GM23338 (cell line): Measurements from ENCODE around the gene CORO1C.

ENCODE experiments used
- CREB1 ChIP-seq: fragments of 250-450 bp; sonication (Bioruptor Pico); IDR thresholded peaks from 2 replicates; pipeline ENCODE4 v1.5.0; 2020; ENCODE audit warnings: low read depth, mild to moderate bottlenecking, moderate library complexity
- EZH2 ChIP-seq: fragments of 200-600 bp; sonication (generic); IDR thresholded peaks from one replicate; pipeline ENCODE4 v1.8.0; 2017; ENCODE audit warnings: antibody characterized with exemption, mild to moderate bottlenecking, low read depth; ENCODE audit not compliant: unreplicated experiment
- EZH2phosphoT487 ChIP-seq: fragments of 200-600 bp; sonication (generic); IDR thresholded peaks from one replicate; pipeline ENCODE4 v1.8.1; 2018; ENCODE audit warnings: antibody characterized with exemption; ENCODE audit not compliant: unreplicated experiment
- REST ChIP-seq: IDR thresholded peaks from one replicate; pipeline ENCODE4 v1.6.1; 2018; ENCODE audit warnings: antibody characterized with exemption; ENCODE audit not compliant: unreplicated experiment
- ZNF331 ChIP-seq: fragments of 250-450 bp; sonication (Bioruptor Pico); IDR thresholded peaks from 2 replicates; pipeline ENCODE4 v1.5.0; 2020; ENCODE audit warnings: low read depth, mild to moderate bottlenecking, moderate library complexity
- TF ChIP-seq, protein P1 (sequence below), 2 experiments: fragments of 200-600 bp in 1 of 2; sonication (generic) in 1 of 2; conservative IDR thresholded peaks; 2 replicates each; pipeline versions ENCODE4 v1.5.1 to v1.6.1; 2016 to 2017; ENCODE audit warnings: antibody characterized with exemption in 2 of 2, low read depth in 2 of 2, mild to moderate bottlenecking in 2 of 2, moderate library complexity in 1 of 2

GRCh38 chr12:108691998-108692808 is 39.1 kb downstream of the CORO1C start:
- TF ChIP-seq, protein P1, sequence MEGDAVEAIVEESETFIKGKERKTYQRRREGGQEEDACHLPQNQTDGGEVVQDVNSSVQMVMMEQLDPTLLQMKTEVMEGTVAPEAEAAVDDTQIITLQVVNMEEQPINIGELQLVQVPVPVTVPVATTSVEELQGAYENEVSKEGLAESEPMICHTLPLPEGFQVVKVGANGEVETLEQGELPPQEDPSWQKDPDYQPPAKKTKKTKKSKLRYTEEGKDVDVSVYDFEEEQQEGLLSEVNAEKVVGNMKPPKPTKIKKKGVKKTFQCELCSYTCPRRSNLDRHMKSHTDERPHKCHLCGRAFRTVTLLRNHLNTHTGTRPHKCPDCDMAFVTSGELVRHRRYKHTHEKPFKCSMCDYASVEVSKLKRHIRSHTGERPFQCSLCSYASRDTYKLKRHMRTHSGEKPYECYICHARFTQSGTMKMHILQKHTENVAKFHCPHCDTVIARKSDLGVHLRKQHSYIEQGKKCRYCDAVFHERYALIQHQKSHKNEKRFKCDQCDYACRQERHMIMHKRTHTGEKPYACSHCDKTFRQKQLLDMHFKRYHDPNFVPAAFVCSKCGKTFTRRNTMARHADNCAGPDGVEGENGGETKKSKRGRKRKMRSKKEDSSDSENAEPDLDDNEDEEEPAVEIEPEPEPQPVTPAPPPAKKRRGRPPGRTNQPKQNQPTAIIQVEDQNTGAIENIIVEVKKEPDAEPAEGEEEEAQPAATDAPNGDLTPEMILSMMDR (conservative IDR thresholded peaks at IDR 0.05; ENCODE audit: low read depth in 2 of 2) = no peak
- no peak for TF ChIP-seq EZH2
- TF ChIP-seq REST = no peak
- no peak for TF ChIP-seq EZH2phosphoT487
- no peak for TF ChIP-seq CREB1 (CRISPR knock-in tag)
- no peak for TF ChIP-seq ZNF331 (CRISPR knock-in tag)
